ENCODE data around the gene PRSS22. TPM values are rescaled to one million over a fixed set of nuclear protein-coding genes. Genes with fewer than 3 reads are reported as not detected.

PRSS22 gene
- total RNA-seq, 1 donor from 2014 or later = not detected

GRCh38 chr16:2811703-2812471, 46.1 kb downstream of the PRSS22 start:
- DNase-seq = no peak

- DNase-seq = no peak
Measured at GRCh38 chr16:2810651-2811050, 47.3 kb downstream of the PRSS22 start.

- no peak for DNase-seq
Measured at GRCh38 chr16:2809149-2809760, 48.7 kb downstream of the PRSS22 start.

- no peak for DNase-seq
Measured at GRCh38 chr16:2808181-2808580, 49.8 kb downstream of the PRSS22 start.

GRCh38 chr16:2806286-2806685, 51.7 kb downstream of the PRSS22 start:
- no peak for DNase-seq

- DNase-seq = no peak
Measured at GRCh38 chr16:2804728-2805127, 53.2 kb downstream of the PRSS22 start.

GRCh38 chr16:2803545-2804195, 54.3 kb downstream of the PRSS22 start:
- no peak for DNase-seq

Other genes with a start within 250 kb of the PRSS22 start
- 25.2 and 27.6 TPM in 2 replicates for gene KCTD5, start 175.6 kb downstream of the PRSS22 start, total RNA-seq
- gene PRSS27, start 137.9 kb downstream of the PRSS22 start, total RNA-seq = 0.09 and 0.51 TPM in 2 replicates
- gene SRRM2, start 105.5 kb downstream of the PRSS22 start, total RNA-seq = 59.5 and 66.2 TPM in 2 replicates
- 132 and 314 TPM in 2 replicates for gene ELOB, start 80.9 kb downstream of the PRSS22 start, total RNA-seq
- not detected in 2 replicates for gene PRSS33, start 70.6 kb downstream of the PRSS22 start, total RNA-seq
- not detected in 2 replicates for gene PRSS41, start 59.7 kb downstream of the PRSS22 start, total RNA-seq
- gene PRSS21, start 40.9 kb downstream of the PRSS22 start, total RNA-seq = 1.0 and 2.1 TPM in 2 replicates
- gene ZG16B, start 27.9 kb downstream of the PRSS22 start, total RNA-seq = 0.19 and 0.68 TPM in 2 replicates
- gene FLYWCH2, start 25.0 kb upstream of the PRSS22 start, total RNA-seq = 36.0 and 72.2 TPM in 2 replicates
- 39.5 and 41.0 TPM in 2 replicates for gene FLYWCH1, start 53.8 kb upstream of the PRSS22 start, total RNA-seq
- not detected in 2 replicates for gene KREMEN2, start 106.1 kb upstream of the PRSS22 start, total RNA-seq
- gene PAQR4, start 111.2 kb upstream of the PRSS22 start, total RNA-seq = 9.4 and 12.8 TPM in 2 replicates
- 4.4 and 10.6 TPM in 2 replicates for gene PKMYT1, start 122.3 kb upstream of the PRSS22 start, total RNA-seq
- gene CLDN9, start 154.8 kb upstream of the PRSS22 start, total RNA-seq = not detected in 2 replicates
- gene CLDN6, start 160.0 kb upstream of the PRSS22 start, total RNA-seq = not detected in 2 replicates
- gene TNFRSF12A, start 162.2 kb upstream of the PRSS22 start, total RNA-seq = 45.4 and 48.2 TPM in 2 replicates
- gene HCFC1R1, start 165.8 kb upstream of the PRSS22 start, total RNA-seq = 2.6 and 5.2 TPM in 2 replicates
- gene THOC6, start 165.9 kb upstream of the PRSS22 start, total RNA-seq = 21.4 and 25.4 TPM in 2 replicates
- not detected in 2 replicates for gene BICDL2, start 178.8 kb upstream of the PRSS22 start, total RNA-seq
- gene MMP25, start 188.4 kb upstream of the PRSS22 start, total RNA-seq = 0.09 TPM in 1 of 2 replicates, not detected in the other
- 29.5 and 133 TPM in 2 replicates for gene IL32, start 207.5 kb upstream of the PRSS22 start, total RNA-seq
- gene ZSCAN10, start 241.1 kb upstream of the PRSS22 start, total RNA-seq = not detected in 2 replicates

Data from dermis blood vessel endothelial cell (primary cell).